ENCODE data around the gene THAP12. TPM values are rescaled to one million over a fixed set of nuclear protein-coding genes. Genes with fewer than 3 reads are reported as not detected.

THAP12 gene
- total RNA-seq, 1 experiment from 2014 or later, result 44.1 TPM

- TF ChIP-seq ZFX (IDR thresholded peaks at IDR 0.05), result peak; percentile 85
- TF ChIP-seq MAX (IDR thresholded peaks at IDR 0.05), result peak; percentile 52; the same call in 1 of the 2 replicates
- no peak for TF ChIP-seq SP1 (IDR thresholded peaks at IDR 0.05; ENCODE audit: low read depth)
- peak; percentile 42; the same call in 1 of the 2 replicates for TF ChIP-seq SIN3A (IDR thresholded peaks at IDR 0.05; ENCODE audit: low read depth)
- H4K20me1 ChIP-seq (ENCODE audit: insufficient read depth), result no peaks in the 10 kb centered on the region
- DNase-seq (ENCODE audit: low read depth, low spot score) (no peak), ATAC-seq (peak; percentile 21)
- ChIA-PET POLR2A (no interaction called here), CTCF (no interaction called here), RAD21 (ENCODE audit: low non-redundant PET in 1 of 2, low total read pairs in 2 of 2, uncharacterized antibody in 2 of 2, unreplicated experiment in 2 of 2) (no interaction called here)
- peak overlapping the region; percentile 84 for H3K9ac ChIP-seq (ENCODE audit: low read length)
- peaks cover 6 to 20% of the 10 kb centered on the region in 2 experiments for H3K4me1 ChIP-seq (ENCODE audit: control insufficient read depth in 1 of 2, insufficient read depth in 2 of 2, low read length in 2 of 2)
- no peaks in the 10 kb centered on the region for H3K27me3 ChIP-seq (ENCODE audit: insufficient read depth, low read length)
- BruUV-seq (replicated peaks), result no TSS peak
- peak overlapping the region; percentile 82 for H3K4me2 ChIP-seq (ENCODE audit: low read length)
- no peaks in the 10 kb centered on the region; a peak in 1 of 4 replicates for H3K36me3 ChIP-seq (ENCODE audit: control insufficient read depth in 1 of 2, insufficient read depth in 2 of 2, low read length in 2 of 2)
- no peaks in the 10 kb centered on the region for H3K9me2 ChIP-seq (ENCODE audit: insufficient read depth)
- H3K79me2 ChIP-seq (ENCODE audit: insufficient read depth, low read length), result peaks cover 53% of the 10 kb centered on the region
- H3K4me3 ChIP-seq (replicated peaks in 1 of 2; ENCODE audit: low read depth in 1 of 2, low read length in 2 of 2), result peak overlapping the region; percentile 76 to 95
- H2AFZ ChIP-seq (ENCODE audit: low read depth, low read length, poor library complexity, severe bottlenecking), result no peak overlapping the region
- peak overlapping the region; percentile 79 for H3K27ac ChIP-seq (ENCODE audit: low read depth, low read length)
- H3K9me3 ChIP-seq (ENCODE audit: control insufficient read depth in 1 of 2, insufficient read depth in 1 of 2, low read depth in 1 of 2, low read length in 2 of 2), result no peaks in the 10 kb centered on the region
- intact Hi-C loops (cut with micrococcal nuclease), result loop anchor here (5.0 kb wide), 1 partner anchor 62 kb away; no protein-coding TSS in a partner anchor
Observed at GRCh38 chr11:76380159-76380976, 564 bp downstream of the THAP12 start.

DNA sequence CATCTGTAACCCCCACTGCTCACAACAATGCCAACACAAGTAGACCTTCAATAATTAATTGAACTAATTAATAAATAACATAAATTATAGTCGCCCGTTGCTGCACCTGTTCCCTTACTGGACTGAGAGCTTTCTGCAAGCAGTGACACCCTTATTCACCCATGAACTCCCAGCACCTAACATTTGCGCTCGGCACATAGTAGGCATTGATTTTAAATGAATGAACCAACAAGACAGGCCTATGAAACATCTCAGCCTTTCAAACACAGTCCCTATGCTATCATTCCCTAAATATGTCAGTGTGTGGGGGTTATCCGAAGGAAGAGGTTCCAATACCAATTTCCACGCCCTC is 1.1 kb downstream of the THAP12 start:
- CTCF ChIA-PET, result no interaction called here
- H4K20me1 ChIP-seq (ENCODE audit: insufficient read depth), result no peaks in the 10 kb centered on the region
- no peaks in the 10 kb centered on the region for H3K9me2 ChIP-seq (ENCODE audit: insufficient read depth)
- H3K9ac ChIP-seq (ENCODE audit: low read length), result peak overlapping the region; percentile 84
- intact Hi-C loops (cut with micrococcal nuclease), result loop anchor here (5.0 to 10.0 kb wide), 2 partner anchors 63 to 135 kb away; no protein-coding TSS in a partner anchor
- H3K79me2 ChIP-seq (ENCODE audit: insufficient read depth, low read length), result peaks cover 58% of the 10 kb centered on the region
- DNase-seq (ENCODE audit: low read depth, low spot score) (no peak), ATAC-seq (no peak)
- peak overlapping the region; percentile 79; the same call in 1 of the 2 replicates for H3K27ac ChIP-seq (ENCODE audit: low read depth, low read length)
- no TSS peak for BruUV-seq (replicated peaks)
- POLR2A ChIA-PET, result no interaction called here
- RAD21 ChIA-PET (ENCODE audit: low non-redundant PET in 1 of 2, low total read pairs in 2 of 2, uncharacterized antibody in 2 of 2, unreplicated experiment in 2 of 2), result no interaction called here
- no peak overlapping the region for H2AFZ ChIP-seq (ENCODE audit: low read depth, low read length, poor library complexity, severe bottlenecking)
- H3K4me2 ChIP-seq (ENCODE audit: low read length), result peak overlapping the region; percentile 82
- no peaks in the 10 kb centered on the region; a peak in 1 of 4 replicates for H3K36me3 ChIP-seq (ENCODE audit: control insufficient read depth in 1 of 2, insufficient read depth in 2 of 2, low read length in 2 of 2)
- peak overlapping the region; percentile 76 to 95 for H3K4me3 ChIP-seq (replicated peaks in 1 of 2; ENCODE audit: low read depth in 1 of 2, low read length in 2 of 2)
- no peaks in the 10 kb centered on the region for H3K27me3 ChIP-seq (ENCODE audit: insufficient read depth, low read length)
- H3K4me1 ChIP-seq (ENCODE audit: control insufficient read depth in 1 of 2, insufficient read depth in 2 of 2, low read length in 2 of 2), result peaks cover 6 to 20% of the 10 kb centered on the region in 2 experiments
- H3K9me3 ChIP-seq (ENCODE audit: control insufficient read depth in 1 of 2, insufficient read depth in 1 of 2, low read depth in 1 of 2, low read length in 2 of 2), result no peaks in the 10 kb centered on the region
- 0 out of 2 replicates have a peak, but pooled peaks have one; percentile 52 for TF ChIP-seq SIN3A (IDR thresholded peaks at IDR 0.05; ENCODE audit: low read depth)
- TF ChIP-seq, protein P1, sequence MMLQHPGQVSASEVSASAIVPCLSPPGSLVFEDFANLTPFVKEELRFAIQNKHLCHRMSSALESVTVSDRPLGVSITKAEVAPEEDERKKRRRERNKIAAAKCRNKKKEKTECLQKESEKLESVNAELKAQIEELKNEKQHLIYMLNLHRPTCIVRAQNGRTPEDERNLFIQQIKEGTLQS (IDR thresholded peaks at IDR 0.05), result no peak
